ENCODE data around the gene C6orf47. TPM values are rescaled to one million over a fixed set of nuclear protein-coding genes. Genes with fewer than 3 reads are reported as not detected.
A peak's percentile ranks its signal among the peaks of the same experiment; 100 is the strongest.

C6orf47 gene
- total and polyA plus RNA-seq, 10 of the 15 experiments (the other 5 are each of a cell fraction or from before 2014, with no cell fraction given), result 0.16 to 20.4 (median 17.3) TPM; not detected in 1

DNA sequence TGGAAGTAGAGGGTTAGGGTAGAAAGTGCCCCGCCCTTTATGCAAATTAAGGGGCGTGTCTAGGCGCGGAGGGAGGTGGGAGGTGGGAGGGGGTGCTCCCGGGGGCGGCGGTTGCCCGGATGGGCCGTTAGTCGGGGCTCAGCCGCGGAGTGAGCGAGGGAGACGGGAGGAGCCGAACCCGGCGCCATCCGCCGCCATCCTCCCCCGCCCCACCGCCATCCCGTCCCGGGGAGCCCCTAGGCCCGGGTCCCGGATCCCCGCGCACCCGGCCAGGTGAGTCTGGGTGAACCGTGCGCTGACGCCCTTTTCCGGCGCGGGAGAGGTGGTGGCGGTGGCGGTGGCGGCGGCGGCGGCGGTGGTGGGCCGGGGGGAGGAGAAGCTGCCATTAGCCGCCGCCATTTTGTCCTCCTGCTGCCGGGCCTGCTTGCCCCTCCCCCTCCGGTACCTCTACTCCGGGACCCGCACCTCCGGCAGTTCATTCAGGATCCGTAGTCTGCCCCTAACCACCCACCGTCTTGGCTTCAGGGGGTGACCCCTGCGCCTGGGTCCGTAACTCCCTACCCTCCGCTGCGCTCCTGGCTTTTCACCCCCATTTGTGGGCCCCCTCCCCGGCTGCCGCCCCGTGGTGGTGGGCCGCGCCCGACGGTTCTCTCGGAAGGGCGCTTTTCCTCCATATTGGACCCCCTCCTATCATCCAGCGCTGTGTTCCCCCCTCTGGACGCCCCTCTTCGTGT lies 39.8 kb downstream of the C6orf47 start, which contains the start of gene PRRC2A (continued):
- TF ChIP-seq, protein P1, sequence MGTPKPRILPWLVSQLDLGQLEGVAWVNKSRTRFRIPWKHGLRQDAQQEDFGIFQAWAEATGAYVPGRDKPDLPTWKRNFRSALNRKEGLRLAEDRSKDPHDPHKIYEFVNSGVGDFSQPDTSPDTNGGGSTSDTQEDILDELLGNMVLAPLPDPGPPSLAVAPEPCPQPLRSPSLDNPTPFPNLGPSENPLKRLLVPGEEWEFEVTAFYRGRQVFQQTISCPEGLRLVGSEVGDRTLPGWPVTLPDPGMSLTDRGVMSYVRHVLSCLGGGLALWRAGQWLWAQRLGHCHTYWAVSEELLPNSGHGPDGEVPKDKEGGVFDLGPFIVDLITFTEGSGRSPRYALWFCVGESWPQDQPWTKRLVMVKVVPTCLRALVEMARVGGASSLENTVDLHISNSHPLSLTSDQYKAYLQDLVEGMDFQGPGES (IDR thresholded peaks at IDR 0.05), result no peak
- TF ChIP-seq SMARCA5 (IDR thresholded peaks at IDR 0.05), result peak; percentile 73
- TF ChIP-seq RB1 (IDR thresholded peaks at IDR 0.05; ENCODE audit: borderline replicate concordance), result peak; percentile 79; the same call in 1 of the 2 replicates
- TF ChIP-seq ZNF384 (IDR thresholded peaks at IDR 0.05; ENCODE audit: borderline replicate concordance, low read depth, low read length), result no peak
- no peak for TF ChIP-seq SMAD5 (IDR thresholded peaks at IDR 0.05; ENCODE audit: low read depth)
- TF ChIP-seq NFIC (IDR thresholded peaks at IDR 0.05; ENCODE audit: low read depth, low read length), result no peak
- peak; percentile 53 for TF ChIP-seq GATAD2B (conservative IDR thresholded peaks at IDR 0.05; ENCODE audit: low read depth)
- TF ChIP-seq EGR1 (IDR thresholded peaks at IDR 0.05; ENCODE audit: borderline replicate concordance in 1 of 2, low read depth in 2 of 2, low read length in 2 of 2), result peak in 1 of 2 experiments; percentile 88; a peak in 2 of 3 replicates
- TF ChIP-seq ZBED1 (IDR thresholded peaks at IDR 0.05; ENCODE audit: borderline replicate concordance), result no peak
- no peak for TF ChIP-seq FOXM1 (IDR thresholded peaks at IDR 0.05; ENCODE audit: low read depth, low read length)
- no peak for TF ChIP-seq JUND (IDR thresholded peaks at IDR 0.05; ENCODE audit: low read depth, low read length)
- TF ChIP-seq RAD51 (IDR thresholded peaks at IDR 0.05), result no peak
- no peak for TF ChIP-seq YBX1 (IDR thresholded peaks at IDR 0.05)
- TF ChIP-seq SP1 (IDR thresholded peaks at IDR 0.05; ENCODE audit: low read depth, low read length), result no peak
- TF ChIP-seq, protein P2, sequence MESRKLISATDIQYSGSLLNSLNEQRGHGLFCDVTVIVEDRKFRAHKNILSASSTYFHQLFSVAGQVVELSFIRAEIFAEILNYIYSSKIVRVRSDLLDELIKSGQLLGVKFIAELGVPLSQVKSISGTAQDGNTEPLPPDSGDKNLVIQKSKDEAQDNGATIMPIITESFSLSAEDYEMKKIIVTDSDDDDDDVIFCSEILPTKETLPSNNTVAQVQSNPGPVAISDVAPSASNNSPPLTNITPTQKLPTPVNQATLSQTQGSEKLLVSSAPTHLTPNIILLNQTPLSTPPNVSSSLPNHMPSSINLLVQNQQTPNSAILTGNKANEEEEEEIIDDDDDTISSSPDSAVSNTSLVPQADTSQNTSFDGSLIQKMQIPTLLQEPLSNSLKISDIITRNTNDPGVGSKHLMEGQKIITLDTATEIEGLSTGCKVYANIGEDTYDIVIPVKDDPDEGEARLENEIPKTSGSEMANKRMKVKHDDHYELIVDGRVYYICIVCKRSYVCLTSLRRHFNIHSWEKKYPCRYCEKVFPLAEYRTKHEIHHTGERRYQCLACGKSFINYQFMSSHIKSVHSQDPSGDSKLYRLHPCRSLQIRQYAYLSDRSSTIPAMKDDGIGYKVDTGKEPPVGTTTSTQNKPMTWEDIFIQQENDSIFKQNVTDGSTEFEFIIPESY (IDR thresholded peaks at IDR 0.05), result no peak
- TF ChIP-seq, protein P3, sequence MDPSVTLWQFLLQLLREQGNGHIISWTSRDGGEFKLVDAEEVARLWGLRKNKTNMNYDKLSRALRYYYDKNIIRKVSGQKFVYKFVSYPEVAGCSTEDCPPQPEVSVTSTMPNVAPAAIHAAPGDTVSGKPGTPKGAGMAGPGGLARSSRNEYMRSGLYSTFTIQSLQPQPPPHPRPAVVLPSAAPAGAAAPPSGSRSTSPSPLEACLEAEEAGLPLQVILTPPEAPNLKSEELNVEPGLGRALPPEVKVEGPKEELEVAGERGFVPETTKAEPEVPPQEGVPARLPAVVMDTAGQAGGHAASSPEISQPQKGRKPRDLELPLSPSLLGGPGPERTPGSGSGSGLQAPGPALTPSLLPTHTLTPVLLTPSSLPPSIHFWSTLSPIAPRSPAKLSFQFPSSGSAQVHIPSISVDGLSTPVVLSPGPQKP (IDR thresholded peaks at IDR 0.05; ENCODE audit: low read depth, low read length), result no peak
- TF ChIP-seq CBFB (IDR thresholded peaks at IDR 0.05; ENCODE audit: low read depth), result no peak
- TF ChIP-seq, protein P4, sequence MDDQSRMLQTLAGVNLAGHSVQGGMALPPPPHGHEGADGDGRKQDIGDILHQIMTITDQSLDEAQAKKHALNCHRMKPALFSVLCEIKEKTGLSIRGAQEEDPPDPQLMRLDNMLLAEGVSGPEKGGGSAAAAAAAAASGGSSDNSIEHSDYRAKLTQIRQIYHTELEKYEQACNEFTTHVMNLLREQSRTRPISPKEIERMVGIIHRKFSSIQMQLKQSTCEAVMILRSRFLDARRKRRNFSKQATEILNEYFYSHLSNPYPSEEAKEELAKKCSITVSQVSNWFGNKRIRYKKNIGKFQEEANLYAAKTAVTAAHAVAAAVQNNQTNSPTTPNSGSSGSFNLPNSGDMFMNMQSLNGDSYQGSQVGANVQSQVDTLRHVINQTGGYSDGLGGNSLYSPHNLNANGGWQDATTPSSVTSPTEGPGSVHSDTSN (IDR thresholded peaks at IDR 0.05; ENCODE audit: insufficient replicate concordance, low read depth, low read length), result no peak
- peak; percentile 22 for TF ChIP-seq MEF2B (IDR thresholded peaks at IDR 0.05; ENCODE audit: partially characterized antibody, poor library complexity, severe bottlenecking)
- no peak; the same call in 1 of the 2 replicates for TF ChIP-seq MTA3 (IDR thresholded peaks at IDR 0.05; ENCODE audit: borderline replicate concordance, low read length)
- TF ChIP-seq NRF1 (conservative IDR thresholded peaks at IDR 0.05; ENCODE audit: low read depth, low read length), result no peak
- TF ChIP-seq, protein P5, sequence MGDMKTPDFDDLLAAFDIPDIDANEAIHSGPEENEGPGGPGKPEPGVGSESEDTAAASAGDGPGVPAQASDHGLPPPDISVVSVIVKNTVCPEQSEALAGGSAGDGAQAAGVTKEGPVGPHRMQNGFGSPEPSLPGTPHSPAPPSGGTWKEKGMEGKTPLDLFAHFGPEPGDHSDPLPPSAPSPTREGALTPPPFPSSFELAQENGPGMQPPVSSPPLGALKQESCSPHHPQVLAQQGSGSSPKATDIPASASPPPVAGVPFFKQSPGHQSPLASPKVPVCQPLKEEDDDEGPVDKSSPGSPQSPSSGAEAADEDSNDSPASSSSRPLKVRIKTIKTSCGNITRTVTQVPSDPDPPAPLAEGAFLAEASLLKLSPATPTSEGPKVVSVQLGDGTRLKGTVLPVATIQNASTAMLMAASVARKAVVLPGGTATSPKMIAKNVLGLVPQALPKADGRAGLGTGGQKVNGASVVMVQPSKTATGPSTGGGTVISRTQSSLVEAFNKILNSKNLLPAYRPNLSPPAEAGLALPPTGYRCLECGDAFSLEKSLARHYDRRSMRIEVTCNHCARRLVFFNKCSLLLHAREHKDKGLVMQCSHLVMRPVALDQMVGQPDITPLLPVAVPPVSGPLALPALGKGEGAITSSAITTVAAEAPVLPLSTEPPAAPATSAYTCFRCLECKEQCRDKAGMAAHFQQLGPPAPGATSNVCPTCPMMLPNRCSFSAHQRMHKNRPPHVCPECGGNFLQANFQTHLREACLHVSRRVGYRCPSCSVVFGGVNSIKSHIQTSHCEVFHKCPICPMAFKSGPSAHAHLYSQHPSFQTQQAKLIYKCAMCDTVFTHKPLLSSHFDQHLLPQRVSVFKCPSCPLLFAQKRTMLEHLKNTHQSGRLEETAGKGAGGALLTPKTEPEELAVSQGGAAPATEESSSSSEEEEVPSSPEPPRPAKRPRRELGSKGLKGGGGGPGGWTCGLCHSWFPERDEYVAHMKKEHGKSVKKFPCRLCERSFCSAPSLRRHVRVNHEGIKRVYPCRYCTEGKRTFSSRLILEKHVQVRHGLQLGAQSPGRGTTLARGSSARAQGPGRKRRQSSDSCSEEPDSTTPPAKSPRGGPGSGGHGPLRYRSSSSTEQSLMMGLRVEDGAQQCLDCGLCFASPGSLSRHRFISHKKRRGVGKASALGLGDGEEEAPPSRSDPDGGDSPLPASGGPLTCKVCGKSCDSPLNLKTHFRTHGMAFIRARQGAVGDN (IDR thresholded peaks at IDR 0.05), result peak; percentile 67
